Limb (tissue), 2 donors: ENCODE measurements around the gene C1S.
A peak's percentile ranks its signal among the peaks of the same experiment; 100 is the strongest.

Experiments used
- DNase-seq, 2 donors: peaks; one replicate each; pipeline ENCODE4 v3.0.0-alpha.2; 2016; ENCODE audit errors: extremely low spot score in 2 of 2

The C1S gene

GRCh38 chr12:7075939-7076338 lies 15.4 kb downstream of the C1S start:
- no peak for DNase-seq

GRCh38 chr12:7076493-7076892 lies 16.0 kb downstream of the C1S start:
- DNase-seq = no peak

- DNase-seq = no peak
These were observed 17.6 kb downstream of the C1S start for GRCh38 chr12:7078163-7078562.

GRCh38 chr12:7079826-7080125 lies 19.3 kb downstream of the C1S start:
- no peak for DNase-seq

GRCh38 chr12:7081037-7081436 lies 20.5 kb downstream of the C1S start:
- no peak for DNase-seq

- DNase-seq = no peak
These were observed 22.6 kb downstream of the C1S start for GRCh38 chr12:7083125-7083524.

GRCh38 chr12:7089196-7089871 lies 28.8 kb downstream of the C1S start:
- DNase-seq = no peak

- no peak for DNase-seq
These were observed 29.9 kb downstream of the C1S start for GRCh38 chr12:7090222-7090998.

GRCh38 chr12:7091171-7091570 lies 30.7 kb downstream of the C1S start:
- no peak for DNase-seq

GRCh38 chr12:7091660-7092228 lies 31.2 kb downstream of the C1S start:
- peak in 1 of 2 donors; percentile 49 for DNase-seq

GRCh38 chr12:7092229-7092985 lies 31.9 kb downstream of the C1S start, which contains the start of gene C1R:
Gene C1R, minus strand, starts transcription at chr12:7092445. Its CDS starts 57 bp downstream, at chr12:7092388.
- peak; percentile 80 to 82 for DNase-seq

GRCh38 chr12:7092986-7093460 lies 32.5 kb downstream of the C1S start:
- DNase-seq = no peak

- no peak for DNase-seq
These were observed 33.0 kb downstream of the C1S start for GRCh38 chr12:7093486-7093885.

- DNase-seq = no peak
These were observed 33.4 kb downstream of the C1S start for GRCh38 chr12:7093892-7094291.

GRCh38 chr12:7096006-7096932 lies 35.8 kb downstream of the C1S start:
- DNase-seq = no peak

GRCh38 chr12:7096979-7097378 lies 36.5 kb downstream of the C1S start:
- DNase-seq = no peak

GRCh38 chr12:7099290-7099996 lies 38.9 kb downstream of the C1S start:
- no peak for DNase-seq

GRCh38 chr12:7100239-7100638 lies 39.7 kb downstream of the C1S start:
- DNase-seq = no peak

- DNase-seq = no peak
These were observed 40.7 kb downstream of the C1S start for GRCh38 chr12:7101047-7101693.

- DNase-seq = no peak
These were observed 41.2 kb downstream of the C1S start for GRCh38 chr12:7101694-7102131.
